ENCODE measurements around the gene CTDSPL.

Gene CTDSPL

DNA sequence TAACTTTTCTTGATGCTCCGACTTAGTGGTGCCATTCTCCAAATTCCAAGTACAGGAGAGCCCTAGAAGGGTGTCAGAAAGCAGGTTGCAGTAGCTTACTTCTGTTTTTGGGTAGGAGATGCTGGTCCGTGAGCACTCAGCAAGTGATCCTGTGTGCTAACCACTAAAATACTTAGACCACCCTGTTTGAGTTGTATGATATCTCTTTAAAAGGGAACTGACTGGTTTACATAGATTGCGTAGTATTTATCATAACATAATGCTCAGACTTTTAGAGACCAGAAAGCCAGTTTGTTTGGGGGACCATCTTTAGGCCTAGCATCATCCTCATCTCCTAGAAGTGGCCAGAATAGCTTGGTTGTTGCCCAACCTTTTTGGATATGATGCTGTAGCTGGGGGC, 26.7 kb downstream of the CTDSPL start:
- no peak overlapping the region for H3K18ac ChIP-seq (ENCODE audit: low read length)
- peaks cover 2 to 8% of the 10 kb centered on the region in 2 donors for H3K4me1 ChIP-seq (ENCODE audit: control insufficient read depth in 2 of 2, insufficient read depth in 1 of 2, low read depth in 1 of 2, low read length in 2 of 2)
- no peak overlapping the region for H2AFZ ChIP-seq (ENCODE audit: low read length)
- H2AK5ac ChIP-seq (ENCODE audit: low read depth, low read length) = no peak overlapping the region
- no peak overlapping the region for H2BK12ac ChIP-seq (ENCODE audit: low read length)
- no CpG with 5 or more reads among the region's 3 CpGs for WGBS, 2 donors (ENCODE audit: extremely low coverage in 2 of 2, insufficient read length in 2 of 2, insufficient replicate concordance in 1 of 2)
- H2BK5ac ChIP-seq (ENCODE audit: low read length) = no peak overlapping the region
- DNase-seq (ENCODE audit: low spot score) = no peak
- H3K4me2 ChIP-seq (ENCODE audit: insufficient read depth, low read length, poor library complexity, severe bottlenecking) = no peak overlapping the region
- peaks cover 2% of the 10 kb centered on the region for H3K79me1 ChIP-seq (ENCODE audit: low read depth, low read length)
- H4K91ac ChIP-seq (ENCODE audit: low read depth, low read length, poor library complexity) = no peak overlapping the region
- H3K23ac ChIP-seq (ENCODE audit: low read depth, low read length, poor library complexity) = no peak overlapping the region
- H3K4me3 ChIP-seq (ENCODE audit: low read length in 2 of 2) = no peak overlapping the region
- H3K4ac ChIP-seq (ENCODE audit: low read length) = no peak overlapping the region
- no peak overlapping the region for H3K27ac ChIP-seq (replicated peaks; ENCODE audit: low read length)
- no peak overlapping the region for H2BK15ac ChIP-seq (ENCODE audit: low read length)
- no peak overlapping the region for H2BK120ac ChIP-seq (ENCODE audit: low read depth, low read length)
- H3K36me3 ChIP-seq (replicated peaks in 1 of 2; ENCODE audit: control insufficient read depth in 2 of 2, insufficient read depth in 2 of 2, low read length in 2 of 2) = no peaks in the 10 kb centered on the region
- H4K8ac ChIP-seq (ENCODE audit: low read depth, low read length) = no peak overlapping the region
- no peaks in the 10 kb centered on the region for H3K9me3 ChIP-seq (replicated peaks in 1 of 2; ENCODE audit: control insufficient read depth in 2 of 2, insufficient read depth in 1 of 2, low read depth in 1 of 2, low read length in 2 of 2)
- no peak overlapping the region for H3K14ac ChIP-seq (ENCODE audit: low read length)
- H3K27me3 ChIP-seq (ENCODE audit: control insufficient read depth in 3 of 3, insufficient read depth in 3 of 3, low read depth in 1 of 3, low read length in 3 of 3) = no peaks in the 10 kb centered on the region
- H3K9ac ChIP-seq (ENCODE audit: low read depth, low read length, poor library complexity) = no peak overlapping the region

DNA sequence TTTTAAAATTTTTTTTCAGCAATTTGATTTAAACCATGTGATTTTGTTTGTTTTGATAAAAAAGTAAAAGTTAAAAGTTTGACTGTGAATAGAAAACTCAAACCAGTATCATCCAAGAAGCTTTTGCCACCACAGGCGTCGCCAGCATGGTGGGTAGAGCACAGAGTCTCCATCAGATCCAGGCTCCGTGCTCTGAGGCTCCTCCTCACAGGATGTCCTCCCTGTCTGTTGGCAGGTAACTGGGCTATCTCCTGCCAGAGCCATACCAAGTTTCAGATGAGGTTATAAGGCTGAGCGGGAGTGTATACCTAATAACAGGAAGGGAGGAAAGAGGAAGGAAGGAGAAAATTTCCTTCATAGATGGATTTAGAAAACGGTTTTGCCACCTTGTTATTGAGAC, 28.8 kb downstream of the CTDSPL start:
- WGBS, 2 donors (ENCODE audit: extremely low coverage in 2 of 2, insufficient read length in 2 of 2, insufficient replicate concordance in 1 of 2) = no CpG with 5 or more reads among the region's 5 CpGs
- H3K4ac ChIP-seq (ENCODE audit: low read length) = no peak overlapping the region
- no peak overlapping the region for H3K27ac ChIP-seq (replicated peaks; ENCODE audit: low read length)

DNA sequence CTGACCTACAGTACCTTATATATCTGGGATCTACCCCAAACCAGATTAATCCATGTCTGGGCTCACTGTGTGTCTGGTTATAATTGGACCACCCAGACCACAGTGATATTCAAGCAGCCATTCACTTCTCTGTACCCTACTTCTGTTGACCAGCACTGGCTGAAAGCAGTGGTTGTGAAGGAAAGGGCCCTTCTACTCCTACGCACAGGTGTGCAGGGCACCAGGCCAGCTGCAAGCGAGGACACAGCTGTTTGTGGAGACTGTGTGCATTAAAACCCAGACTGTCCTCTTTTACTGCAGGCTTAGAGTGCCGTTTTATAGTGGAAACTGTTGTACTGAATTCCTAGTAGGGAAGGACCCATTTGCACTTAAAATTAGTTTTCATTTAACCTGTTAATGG, 29.5 kb downstream of the CTDSPL start:
- Histone ChIP-seq H2BK120ac (ENCODE audit: low read depth, low read length) (no peak overlapping the region), H4K8ac (ENCODE audit: low read depth, low read length) (no peak overlapping the region), H2BK15ac (ENCODE audit: low read length) (no peak overlapping the region), H3K27ac (replicated peaks; ENCODE audit: low read length) (no peak overlapping the region), H3K36me3 (replicated peaks in 1 of 2; ENCODE audit: control insufficient read depth in 2 of 2, insufficient read depth in 2 of 2, low read length in 2 of 2) (no peaks in the 10 kb centered on the region), H2AK5ac (ENCODE audit: low read depth, low read length) (no peak overlapping the region), H3K4me3 (ENCODE audit: low read length in 2 of 2) (no peak overlapping the region), H2BK12ac (ENCODE audit: low read length) (no peak overlapping the region), H3K4me2 (ENCODE audit: insufficient read depth, low read length, poor library complexity, severe bottlenecking) (no peak overlapping the region), H2BK5ac (ENCODE audit: low read length) (no peak overlapping the region), H3K4ac (ENCODE audit: low read length) (no peak overlapping the region), H3K14ac (ENCODE audit: low read length) (no peak overlapping the region), H3K4me1 (ENCODE audit: control insufficient read depth in 2 of 2, insufficient read depth in 1 of 2, low read depth in 1 of 2, low read length in 2 of 2) (peaks cover 2 to 9% of the 10 kb centered on the region in 2 donors), H4K91ac (ENCODE audit: low read depth, low read length, poor library complexity) (no peak overlapping the region), H3K9ac (ENCODE audit: low read depth, low read length, poor library complexity) (no peak overlapping the region), H3K18ac (ENCODE audit: low read length) (no peak overlapping the region), H2AFZ (ENCODE audit: low read length) (no peak overlapping the region), H3K9me3 (replicated peaks in 1 of 2; ENCODE audit: control insufficient read depth in 2 of 2, insufficient read depth in 1 of 2, low read depth in 1 of 2, low read length in 2 of 2) (peaks cover 0 to 12% of the 10 kb centered on the region in 2 donors), H3K79me1 (ENCODE audit: low read depth, low read length) (peaks cover 2% of the 10 kb centered on the region), H3K27me3 (ENCODE audit: control insufficient read depth in 3 of 3, insufficient read depth in 3 of 3, low read depth in 1 of 3, low read length in 3 of 3) (no peaks in the 10 kb centered on the region), H3K23ac (ENCODE audit: low read depth, low read length, poor library complexity) (no peak overlapping the region)
- WGBS, 2 donors (ENCODE audit: extremely low coverage in 2 of 2, insufficient read length in 2 of 2, insufficient replicate concordance in 1 of 2) = no CpG with 5 or more reads among the region's 3 CpGs
- no peak for DNase-seq (ENCODE audit: low spot score)

More for the DNA sequence above, 28.8 kb downstream of the CTDSPL start:
- Histone ChIP-seq H2AK5ac (ENCODE audit: low read depth, low read length) (no peak overlapping the region), H3K27me3 (ENCODE audit: control insufficient read depth in 3 of 3, insufficient read depth in 3 of 3, low read depth in 1 of 3, low read length in 3 of 3) (no peaks in the 10 kb centered on the region), H3K23ac (ENCODE audit: low read depth, low read length, poor library complexity) (no peak overlapping the region), H4K8ac (ENCODE audit: low read depth, low read length) (no peak overlapping the region), H2AFZ (ENCODE audit: low read length) (no peak overlapping the region), H2BK15ac (ENCODE audit: low read length) (no peak overlapping the region), H3K9me3 (replicated peaks in 1 of 2; ENCODE audit: control insufficient read depth in 2 of 2, insufficient read depth in 1 of 2, low read depth in 1 of 2, low read length in 2 of 2) (peaks cover 0 to 12% of the 10 kb centered on the region in 2 donors), H2BK5ac (ENCODE audit: low read length) (no peak overlapping the region), H4K91ac (ENCODE audit: low read depth, low read length, poor library complexity) (no peak overlapping the region), H3K4me3 (ENCODE audit: low read length in 2 of 2) (no peak overlapping the region), H3K79me1 (ENCODE audit: low read depth, low read length) (peaks cover 2% of the 10 kb centered on the region), H2BK12ac (ENCODE audit: low read length) (no peak overlapping the region), H3K4me2 (ENCODE audit: insufficient read depth, low read length, poor library complexity, severe bottlenecking) (no peak overlapping the region), H3K4me1 (ENCODE audit: control insufficient read depth in 2 of 2, insufficient read depth in 1 of 2, low read depth in 1 of 2, low read length in 2 of 2) (peaks cover 2 to 9% of the 10 kb centered on the region in 2 donors), H3K18ac (ENCODE audit: low read length) (no peak overlapping the region), H3K9ac (ENCODE audit: low read depth, low read length, poor library complexity) (no peak overlapping the region), H3K14ac (ENCODE audit: low read length) (no peak overlapping the region), H2BK120ac (ENCODE audit: low read depth, low read length) (no peak overlapping the region), H3K36me3 (replicated peaks in 1 of 2; ENCODE audit: control insufficient read depth in 2 of 2, insufficient read depth in 2 of 2, low read length in 2 of 2) (no peaks in the 10 kb centered on the region)
- DNase-seq (ENCODE audit: low spot score) = no peak

DNA sequence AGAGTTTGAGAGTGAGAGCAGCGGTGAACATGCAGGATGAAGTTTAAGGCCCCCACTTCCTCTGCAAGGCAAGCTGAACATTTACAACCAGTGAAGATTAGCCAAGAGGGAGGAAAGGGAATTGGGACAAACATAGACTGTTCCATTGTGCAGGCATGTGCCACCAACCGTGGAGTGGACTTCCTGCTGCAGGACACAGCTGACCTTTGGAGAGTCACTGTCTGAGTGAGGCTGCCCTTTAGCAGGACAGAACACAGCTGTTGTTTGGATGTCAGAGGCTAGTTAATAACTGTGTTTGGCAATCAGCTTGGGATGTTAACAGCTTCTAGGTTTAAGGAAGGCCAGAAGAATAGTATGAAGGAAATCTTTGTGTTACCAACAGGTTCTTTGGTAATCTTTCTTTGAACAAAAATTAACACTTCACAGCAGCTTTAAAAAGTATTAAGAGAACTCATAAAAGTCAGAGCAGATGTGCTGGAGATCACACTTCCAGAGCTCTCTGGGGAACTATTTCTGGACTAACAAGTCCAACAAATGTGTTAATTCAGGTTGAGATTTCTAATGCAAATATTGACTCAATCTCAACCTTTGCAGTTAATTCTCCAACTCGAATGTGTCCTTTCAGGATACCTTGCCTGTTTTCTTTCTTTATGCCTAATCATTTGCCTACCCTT, 31.4 kb downstream of the CTDSPL start:
- H2AK5ac ChIP-seq (ENCODE audit: low read depth, low read length) = no peak overlapping the region
- no peak overlapping the region for H4K8ac ChIP-seq (ENCODE audit: low read depth, low read length)
- H3K27ac ChIP-seq (replicated peaks; ENCODE audit: low read length) = no peak overlapping the region
- H2BK15ac ChIP-seq (ENCODE audit: low read length) = no peak overlapping the region
- H4K91ac ChIP-seq (ENCODE audit: low read depth, low read length, poor library complexity) = no peak overlapping the region
- H2AFZ ChIP-seq (ENCODE audit: low read length) = no peak overlapping the region
- H2BK5ac ChIP-seq (ENCODE audit: low read length) = no peak overlapping the region
- no peak overlapping the region for H3K14ac ChIP-seq (ENCODE audit: low read length)
- H3K4me3 ChIP-seq (ENCODE audit: low read length in 2 of 2) = no peak overlapping the region
- no peak overlapping the region for H2BK12ac ChIP-seq (ENCODE audit: low read length)
- DNase-seq (ENCODE audit: low spot score) = no peak
- H3K27me3 ChIP-seq (ENCODE audit: control insufficient read depth in 3 of 3, insufficient read depth in 3 of 3, low read depth in 1 of 3, low read length in 3 of 3) = no peaks in the 10 kb centered on the region
- WGBS, 2 donors (ENCODE audit: extremely low coverage in 2 of 2, insufficient read length in 2 of 2, insufficient replicate concordance in 1 of 2) = no CpG with 5 or more reads among the region's 3 CpGs
- H3K4ac ChIP-seq (ENCODE audit: low read length) = no peak overlapping the region
- peaks cover 2 to 9% of the 10 kb centered on the region in 2 donors for H3K4me1 ChIP-seq (ENCODE audit: control insufficient read depth in 2 of 2, insufficient read depth in 1 of 2, low read depth in 1 of 2, low read length in 2 of 2)
- H3K9me3 ChIP-seq (replicated peaks in 1 of 2; ENCODE audit: control insufficient read depth in 2 of 2, insufficient read depth in 1 of 2, low read depth in 1 of 2, low read length in 2 of 2) = peaks cover 0 to 12% of the 10 kb centered on the region in 2 donors
- H3K4me2 ChIP-seq (ENCODE audit: insufficient read depth, low read length, poor library complexity, severe bottlenecking) = no peak overlapping the region
- no peak overlapping the region for H2BK120ac ChIP-seq (ENCODE audit: low read depth, low read length)
- H3K79me1 ChIP-seq (ENCODE audit: low read depth, low read length) = no peaks in the 10 kb centered on the region
- H3K36me3 ChIP-seq (replicated peaks in 1 of 2; ENCODE audit: control insufficient read depth in 2 of 2, insufficient read depth in 2 of 2, low read length in 2 of 2) = no peaks in the 10 kb centered on the region
- H3K23ac ChIP-seq (ENCODE audit: low read depth, low read length, poor library complexity) = no peak overlapping the region
- no peak overlapping the region for H3K9ac ChIP-seq (ENCODE audit: low read depth, low read length, poor library complexity)
- no peak overlapping the region for H3K18ac ChIP-seq (ENCODE audit: low read length)

Measured in neuronal stem cell (in vitro differentiated cells).